DND-41 (cell line): Measurements from ENCODE around the gene WFIKKN2.

Experiments used
- CTCF ChIP-seq: IDR thresholded peaks from 2 replicates; pipeline ENCODE4 v1.5.1; 2012; ENCODE audit warnings: borderline replicate concordance, low read length, moderate library complexity, mild to moderate bottlenecking; ENCODE audit not compliant: poor library complexity, severe bottlenecking; ENCODE audit errors: extremely low read depth
- EZH2 ChIP-seq: IDR thresholded peaks from 3 replicates; pipeline ENCODE4 v1.6.1; 2012; ENCODE audit warnings: borderline replicate concordance, low read depth, mild to moderate bottlenecking, moderate library complexity, low read length, inconsistent platforms; ENCODE audit not compliant: severe bottlenecking

GRCh38 chr17:50787106-50787505, 48.3 kb upstream of the WFIKKN2 start:
- TF ChIP-seq CTCF (no peak), EZH2 (no peak)
